ENCODE measurements around the gene COL15A1.
"Not testable (repeated sequence)": the region's sequence is repeated elsewhere in the genome, so short reads cannot be mapped to it uniquely, and the experiment has no call there.

The COL15A1 gene

GRCh38 chr9:98943682-98944056 is at the start of gene COL15A1:
TSS of gene COL15A1 (plus strand) at chr9:98943907. CDS start at chr9:98944062, 155 bp downstream.
- DNase-seq: no peak

GRCh38 chr9:98894171-98894570 is 49.5 kb upstream of the COL15A1 start:
- DNase-seq: no peak

- DNase-seq: no peak
Observed at GRCh38 chr9:98894761-98895160, 48.9 kb upstream of the COL15A1 start.

- DNase-seq: no peak
Observed at GRCh38 chr9:98896632-98897031, 47.1 kb upstream of the COL15A1 start.

GRCh38 chr9:98897745-98898144 is 46.0 kb upstream of the COL15A1 start:
- DNase-seq: no peak

GRCh38 chr9:98899408-98900056 is 44.2 kb upstream of the COL15A1 start:
- no peak for DNase-seq

GRCh38 chr9:98900244-98900643 is 43.5 kb upstream of the COL15A1 start:
- no peak for DNase-seq

- DNase-seq: no peak
Observed at GRCh38 chr9:98900725-98901124, 43.0 kb upstream of the COL15A1 start.

- DNase-seq: not testable (repeated sequence)
Observed at GRCh38 chr9:98901843-98902242, 41.9 kb upstream of the COL15A1 start.

GRCh38 chr9:98902516-98902915 is 41.2 kb upstream of the COL15A1 start:
- no peak for DNase-seq

GRCh38 chr9:98902925-98903324 is 40.8 kb upstream of the COL15A1 start:
- DNase-seq: no peak

GRCh38 chr9:98903961-98904411 is 39.7 kb upstream of the COL15A1 start:
- no peak for DNase-seq

GRCh38 chr9:98905015-98905414 is 38.7 kb upstream of the COL15A1 start:
- DNase-seq: no peak

- no peak for DNase-seq
Observed at GRCh38 chr9:98906273-98907040, 37.2 kb upstream of the COL15A1 start.

- DNase-seq: no peak
Observed at GRCh38 chr9:98907055-98907454, 36.7 kb upstream of the COL15A1 start.

GRCh38 chr9:98908897-98909634 is 34.6 kb upstream of the COL15A1 start:
- DNase-seq: no peak

GRCh38 chr9:98909935-98910334 is 33.8 kb upstream of the COL15A1 start:
- no peak for DNase-seq

- DNase-seq: no peak
Observed at GRCh38 chr9:98911042-98911441, 32.7 kb upstream of the COL15A1 start.

- DNase-seq: not testable (repeated sequence)
Observed at GRCh38 chr9:98911738-98912137, 32.0 kb upstream of the COL15A1 start.

- no peak for DNase-seq
Observed at GRCh38 chr9:98912450-98912849, 31.3 kb upstream of the COL15A1 start.

- DNase-seq: no peak
Observed at GRCh38 chr9:98913044-98913443, 30.7 kb upstream of the COL15A1 start.

GRCh38 chr9:98913705-98914104 is 30.0 kb upstream of the COL15A1 start:
- no peak for DNase-seq

GRCh38 chr9:98915599-98915998 is 28.1 kb upstream of the COL15A1 start:
- DNase-seq: no peak

GRCh38 chr9:98916660-98917059 is 27.0 kb upstream of the COL15A1 start:
- no peak for DNase-seq

Measured in NCI-H2081 treated with DMSO at 0.1 percent for 48 hours (cell line).